Measurements from ENCODE around the gene NUPR2. TPM values are rescaled to one million over a fixed set of nuclear protein-coding genes. Genes with fewer than 3 reads are reported as not detected.
"Not testable (repeated sequence)": the region's sequence is repeated elsewhere in the genome, so short reads cannot be mapped to it uniquely, and the experiment has no call there.

NUPR2 gene
- polyA plus RNA-seq: not detected

DNA sequence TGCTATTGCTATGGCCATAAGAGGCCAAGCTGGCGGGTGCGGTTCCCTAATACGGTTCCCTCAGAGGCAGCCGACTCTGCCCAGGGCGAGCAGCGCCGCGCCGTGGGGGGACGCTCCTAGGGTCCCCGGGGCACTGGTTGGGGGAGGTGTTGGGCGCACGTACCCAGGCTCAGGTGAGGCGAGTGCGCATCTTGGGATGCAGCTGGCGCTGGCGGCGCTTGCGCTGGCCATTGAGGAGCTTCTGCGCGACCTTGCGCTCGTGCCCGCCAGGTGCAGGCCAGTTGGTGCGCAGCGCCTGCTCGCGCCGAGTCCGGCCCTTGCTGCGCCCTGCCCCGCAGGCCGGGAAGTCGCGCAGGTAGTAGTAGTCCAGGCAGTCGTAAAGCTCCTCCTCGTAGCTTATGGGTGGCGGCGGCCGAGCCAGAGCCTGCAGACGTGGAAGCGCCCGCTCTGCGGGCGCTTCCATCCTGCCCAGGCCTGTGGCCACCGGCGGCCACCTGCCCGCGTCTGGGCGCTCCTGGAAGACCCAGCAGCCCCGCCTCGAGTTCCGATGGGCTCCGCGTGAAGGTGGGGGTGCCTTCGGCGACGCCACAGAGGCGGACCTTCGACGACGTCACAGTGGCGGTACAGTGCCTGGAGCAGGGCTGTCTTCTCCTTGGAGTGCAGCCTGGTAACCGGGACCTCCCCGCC lies at the start of gene NUPR2:
TSS of gene NUPR2 (minus strand) at position 566 of the 687 bp plus-strand sequence. CDS start at position 463, 103 bp downstream.
- H3K36me3 Mint-ChIP-seq: no peaks in the 10 kb centered on the region
- H3K27me3 Mint-ChIP-seq (ENCODE audit: low read depth in 3 of 3): peaks cover 4 to 6% (median 4%) of the 10 kb centered on the region in 3 donors
- H3K4me1 Mint-ChIP-seq: no peaks in the 10 kb centered on the region
- H3K27ac Mint-ChIP-seq: no peak within 1 kb of the TSS
- H3K9me3 Mint-ChIP-seq: no peaks in the 10 kb centered on the region
- no peak within 1 kb of the TSS for H3K4me3 Mint-ChIP-seq
- no peak for DNase-seq

- Mint-ChIP-seq H3K4me1 (no peaks in the 10 kb centered on the region), H3K36me3 (peaks cover 0 to 3% (median 3%) of the 10 kb centered on the region in 3 donors), H3K4me3 (no peak overlapping the region), H3K27ac (no peak overlapping the region), H3K27me3 (ENCODE audit: low read depth in 3 of 3) (peaks cover 0 to 2% (median 0%) of the 10 kb centered on the region in 3 donors), H3K9me3 (peaks cover 5 to 42% (median 28%) of the 10 kb centered on the region in 6 donors)
- DNase-seq: no peak
Measured at GRCh38 chr7:56157238-56157790, 41.1 kb upstream of the NUPR2 start.

DNA sequence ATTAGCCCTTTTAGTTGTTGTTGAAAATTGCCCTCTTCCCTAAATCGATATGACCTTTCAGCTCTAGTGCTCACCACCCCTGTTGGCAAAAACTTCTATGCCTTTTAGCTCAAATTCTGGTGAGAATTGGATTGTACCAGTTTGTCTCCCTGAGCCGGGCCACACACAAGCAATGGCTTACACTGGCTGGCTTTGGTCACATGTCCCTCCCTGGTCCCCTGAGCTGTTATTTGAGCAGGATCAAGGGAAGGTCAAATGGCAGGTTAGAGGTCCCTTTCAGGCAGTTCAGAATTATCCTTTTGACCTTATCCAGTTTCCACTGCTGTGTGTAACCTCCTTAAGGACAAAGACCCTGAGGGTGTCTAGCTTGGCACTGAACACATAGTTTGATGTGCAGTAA lies 14.8 kb upstream of the NUPR2 start:
- H3K4me3 Mint-ChIP-seq; H3K9me3 Mint-ChIP-seq; H3K27ac Mint-ChIP-seq; H3K27me3 Mint-ChIP-seq (ENCODE audit: low read depth in 3 of 3); H3K4me1 Mint-ChIP-seq; H3K36me3 Mint-ChIP-seq; DNase-seq: not testable (repeated sequence)

DNA sequence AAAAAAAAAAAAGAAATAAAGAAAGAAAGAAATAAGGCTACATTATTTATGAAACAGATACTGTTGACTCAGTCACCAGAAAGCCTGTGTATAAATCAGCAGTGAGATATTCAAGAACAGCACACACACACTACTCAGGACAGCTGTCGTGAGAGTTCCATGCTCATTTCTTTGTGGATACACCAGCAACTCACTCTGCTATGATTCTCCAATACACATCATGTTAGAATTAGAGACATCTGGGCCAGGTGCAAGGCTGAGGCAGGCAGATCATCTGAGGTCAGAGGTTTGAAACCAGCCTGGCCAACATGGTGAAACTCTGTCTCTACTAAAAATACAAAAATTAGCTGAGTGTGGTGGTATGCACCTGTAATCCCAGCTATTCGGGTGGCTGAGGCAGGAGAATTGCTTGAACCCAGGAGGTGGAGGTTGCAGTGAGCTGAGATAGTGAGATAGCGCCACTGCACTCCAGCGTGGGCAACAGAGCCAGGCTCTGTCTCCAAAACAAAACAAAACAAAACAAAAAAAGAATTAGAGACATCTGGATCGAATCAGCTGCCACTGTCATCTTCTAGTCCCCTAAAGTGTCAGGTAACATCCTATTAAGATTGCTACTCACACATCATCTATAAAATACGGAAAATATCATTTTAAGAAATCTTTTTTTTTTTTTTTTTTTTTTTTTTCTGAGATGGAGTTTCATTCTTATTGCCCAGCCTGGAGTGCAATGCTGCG lies 11.2 kb upstream of the NUPR2 start:
- peaks cover 0 to 2% (median 0%) of the 10 kb centered on the region in 3 donors for H3K27me3 Mint-ChIP-seq (ENCODE audit: low read depth in 3 of 3)
- H3K4me1 Mint-ChIP-seq: no peaks in the 10 kb centered on the region
- H3K9me3 Mint-ChIP-seq: no peaks in the 10 kb centered on the region
- H3K4me3 Mint-ChIP-seq: no peak overlapping the region
- H3K36me3 Mint-ChIP-seq: no peaks in the 10 kb centered on the region
- H3K27ac Mint-ChIP-seq: no peak overlapping the region
- no peak for DNase-seq

- H3K36me3 Mint-ChIP-seq: no peaks in the 10 kb centered on the region
Measured at GRCh38 chr7:56125831-56126230, 9.6 kb upstream of the NUPR2 start.

GRCh38 chr7:56124981-56125380 lies 8.8 kb upstream of the NUPR2 start:
- H3K4me3 Mint-ChIP-seq: no peak overlapping the region
- H3K9me3 Mint-ChIP-seq: no peaks in the 10 kb centered on the region
- H3K27ac Mint-ChIP-seq: no peak overlapping the region
- no peaks in the 10 kb centered on the region for H3K4me1 Mint-ChIP-seq
- peaks cover 0 to 6% (median 0%) of the 10 kb centered on the region in 3 donors for H3K27me3 Mint-ChIP-seq (ENCODE audit: low read depth in 3 of 3)
- no peaks in the 10 kb centered on the region for H3K36me3 Mint-ChIP-seq
- no peak for DNase-seq

More at GRCh38 chr7:56125831-56126230, 9.6 kb upstream of the NUPR2 start:
- H3K27me3 Mint-ChIP-seq (ENCODE audit: low read depth in 3 of 3): peaks cover 0 to 4% (median 0%) of the 10 kb centered on the region in 3 donors
- no peak overlapping the region for H3K4me3 Mint-ChIP-seq
- no peak for DNase-seq
- no peaks in the 10 kb centered on the region for H3K4me1 Mint-ChIP-seq
- H3K9me3 Mint-ChIP-seq: no peaks in the 10 kb centered on the region
- H3K27ac Mint-ChIP-seq: no peak overlapping the region

DNA sequence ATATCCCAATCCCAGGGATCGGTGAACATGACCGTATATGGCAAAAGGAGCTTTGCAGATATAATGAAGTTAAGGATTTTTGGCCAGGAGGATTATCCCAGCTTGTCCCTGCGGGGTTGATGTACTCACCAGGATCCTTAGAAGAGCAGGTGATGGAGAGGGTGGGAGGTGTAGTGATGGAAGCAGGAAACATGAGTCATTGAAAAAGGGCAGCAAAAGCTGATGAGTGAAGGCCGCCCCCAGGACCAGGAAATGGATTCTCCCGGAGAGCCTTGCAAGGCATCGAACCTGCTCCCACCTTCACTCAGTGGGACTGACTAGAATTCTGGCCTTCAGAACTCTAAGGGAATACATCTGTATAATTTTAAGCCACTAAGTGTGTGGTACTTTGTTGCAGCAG lies 5.2 kb upstream of the NUPR2 start:
- Mint-ChIP-seq H3K9me3 (no peaks in the 10 kb centered on the region), H3K4me3 (no peak overlapping the region), H3K27me3 (ENCODE audit: low read depth in 3 of 3) (peaks cover 0 to 4% (median 4%) of the 10 kb centered on the region in 3 donors), H3K4me1 (no peaks in the 10 kb centered on the region), H3K27ac (no peak overlapping the region), H3K36me3 (no peaks in the 10 kb centered on the region)
- DNase-seq: no peak

- H3K27ac Mint-ChIP-seq; H3K27me3 Mint-ChIP-seq (ENCODE audit: low read depth in 3 of 3); H3K4me1 Mint-ChIP-seq; H3K4me3 Mint-ChIP-seq; H3K9me3 Mint-ChIP-seq; DNase-seq; H3K36me3 Mint-ChIP-seq: not testable (repeated sequence)
Measured at GRCh38 chr7:56112244-56112643, 4.0 kb downstream of the NUPR2 start.

DNA sequence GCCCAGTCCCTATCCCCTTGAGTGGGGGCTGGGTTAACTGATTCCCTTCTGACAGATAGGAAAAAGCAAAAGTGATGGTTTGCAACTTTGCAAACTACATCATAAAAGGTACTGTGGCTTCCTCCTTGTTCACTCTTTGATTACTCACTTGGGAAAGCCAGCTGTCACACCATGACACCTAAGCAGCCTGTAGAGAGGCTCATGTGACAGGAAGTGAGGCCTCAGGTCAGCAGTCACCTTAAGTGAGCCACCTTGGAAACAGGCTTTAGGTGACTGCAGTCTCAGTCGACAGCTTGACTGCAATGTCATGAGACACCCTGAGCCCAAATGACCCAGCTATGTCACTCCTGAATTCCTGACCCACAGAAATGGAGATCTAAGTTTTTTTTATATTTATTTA lies 5.6 kb downstream of the NUPR2 start:
- no peak for DNase-seq
- Mint-ChIP-seq H3K4me1 (peaks cover 22 to 23% of the 10 kb centered on the region in 2 donors), H3K27me3 (ENCODE audit: low read depth in 3 of 3) (peaks cover 9 to 18% (median 15%) of the 10 kb centered on the region in 3 donors), H3K36me3 (peaks cover 0 to 10% (median 0%) of the 10 kb centered on the region in 3 donors), H3K27ac (no peak overlapping the region), H3K4me3 (no peak overlapping the region), H3K9me3 (no peaks in the 10 kb centered on the region)

- H3K9me3 Mint-ChIP-seq: no peaks in the 10 kb centered on the region
- no peak for DNase-seq
- peaks cover 31 to 40% of the 10 kb centered on the region in 2 donors for H3K4me1 Mint-ChIP-seq
- peak overlapping the region in 4 of 6 donors; percentile 8 to 81 (median 33) for H3K27ac Mint-ChIP-seq
- H3K27me3 Mint-ChIP-seq (ENCODE audit: low read depth in 3 of 3): peaks cover 9 to 14% (median 13%) of the 10 kb centered on the region in 3 donors
- H3K4me3 Mint-ChIP-seq: peak overlapping the region in 3 of 5 donors; percentile 55 to 100 (median 99)
- peaks cover 0 to 14% (median 4%) of the 10 kb centered on the region in 3 donors for H3K36me3 Mint-ChIP-seq
Measured at GRCh38 chr7:56107954-56108258, 8.3 kb downstream of the NUPR2 start.

GRCh38 chr7:56106108-56107073 lies 9.8 kb downstream of the NUPR2 start, which contains the start of gene CHCHD2:
CHCHD2 (minus strand) TSS chr7:56106476; CDS start chr7:56106413, 63 bp downstream.
- Mint-ChIP-seq H3K9me3 (no peaks in the 10 kb centered on the region), H3K36me3 (peaks cover 1 to 21% (median 4%) of the 10 kb centered on the region in 3 donors), H3K4me3 (peak within 1 kb of the TSS; percentile 94 to 100 (median 99)), H3K27me3 (ENCODE audit: low read depth in 3 of 3) (peaks cover 9 to 14% (median 12%) of the 10 kb centered on the region in 3 donors), H3K27ac (peak within 1 kb of the TSS; percentile 96 to 100 (median 98)), H3K4me1 (peaks cover 31 to 40% of the 10 kb centered on the region in 2 donors)
- DNase-seq: peak; percentile 92 to 95 (median 94)

- H3K4me3 Mint-ChIP-seq: peak overlapping the region; percentile 94 to 100 (median 99)
- peaks cover 33 to 40% of the 10 kb centered on the region in 2 donors for H3K4me1 Mint-ChIP-seq
- H3K27me3 Mint-ChIP-seq (ENCODE audit: low read depth in 3 of 3): peaks cover 9 to 15% (median 13%) of the 10 kb centered on the region in 3 donors
- H3K9me3 Mint-ChIP-seq: no peaks in the 10 kb centered on the region
- peak; percentile 10 to 31 (median 24) for DNase-seq
- H3K36me3 Mint-ChIP-seq: peaks cover 7 to 29% (median 10%) of the 10 kb centered on the region in 3 donors
- peak overlapping the region; percentile 96 to 100 (median 98) for H3K27ac Mint-ChIP-seq
Measured at GRCh38 chr7:56105508-56105907, 10.7 kb downstream of the NUPR2 start.

DNA sequence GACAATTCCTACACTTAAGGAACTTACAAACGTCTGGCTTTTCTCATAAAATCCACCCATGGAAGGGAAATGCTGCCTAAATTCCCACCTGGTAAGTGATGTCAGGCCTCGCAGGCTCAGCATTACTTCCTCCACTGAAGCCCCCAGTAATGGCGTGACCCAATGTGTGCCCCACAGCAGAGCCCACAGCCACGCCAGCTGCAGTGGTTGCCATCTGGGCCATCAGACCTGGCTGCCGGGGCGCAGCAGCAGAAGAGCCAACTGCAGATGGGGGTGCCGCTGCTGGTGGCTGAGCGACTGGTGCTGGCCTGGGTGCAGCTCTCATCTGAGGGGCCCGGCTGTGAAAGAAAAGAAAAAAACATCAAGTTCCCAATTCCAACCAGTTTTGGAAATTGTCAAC lies 12.1 kb downstream of the NUPR2 start:
- H3K27ac Mint-ChIP-seq, H3K9me3 Mint-ChIP-seq, H3K4me3 Mint-ChIP-seq, DNase-seq: not testable (repeated sequence)
- peaks cover 33 to 40% of the 10 kb centered on the region in 2 donors for H3K4me1 Mint-ChIP-seq
- H3K36me3 Mint-ChIP-seq: peaks cover 12 to 36% (median 14%) of the 10 kb centered on the region in 3 donors
- peaks cover 9 to 14% (median 9%) of the 10 kb centered on the region in 3 donors for H3K27me3 Mint-ChIP-seq (ENCODE audit: low read depth in 3 of 3)

Measured in immature natural killer cell (primary cell).